Esophagus muscularis mucosa (tissue), 3 donors: ENCODE data around the gene ZMYM4.

ENCODE experiments used
- POLR2A ChIP-seq: fragments of 450-650 bp; IDR thresholded peaks from one replicate; pipeline ENCODE4 v1.6.1; 2017; ENCODE audit warnings: antibody characterized with exemption, moderate library complexity, mild to moderate bottlenecking, low read depth
- TF ChIP-seq, protein P1 (sequence below), 3 experiments: fragments of 200-600 bp in 2 of 3; fragments of 450-650 bp in 1 of 3; sonication (generic) in 2 of 3; IDR thresholded peaks; one replicate each; pipeline ENCODE4 v1.5.1; 2017 to 2019; ENCODE audit warnings: antibody characterized with exemption in 3 of 3, mild to moderate bottlenecking in 2 of 3, moderate library complexity in 1 of 3

GRCh38 chr1:35441926-35442579 lies 173.5 kb downstream of the ZMYM4 start:
- TF ChIP-seq, protein P1, sequence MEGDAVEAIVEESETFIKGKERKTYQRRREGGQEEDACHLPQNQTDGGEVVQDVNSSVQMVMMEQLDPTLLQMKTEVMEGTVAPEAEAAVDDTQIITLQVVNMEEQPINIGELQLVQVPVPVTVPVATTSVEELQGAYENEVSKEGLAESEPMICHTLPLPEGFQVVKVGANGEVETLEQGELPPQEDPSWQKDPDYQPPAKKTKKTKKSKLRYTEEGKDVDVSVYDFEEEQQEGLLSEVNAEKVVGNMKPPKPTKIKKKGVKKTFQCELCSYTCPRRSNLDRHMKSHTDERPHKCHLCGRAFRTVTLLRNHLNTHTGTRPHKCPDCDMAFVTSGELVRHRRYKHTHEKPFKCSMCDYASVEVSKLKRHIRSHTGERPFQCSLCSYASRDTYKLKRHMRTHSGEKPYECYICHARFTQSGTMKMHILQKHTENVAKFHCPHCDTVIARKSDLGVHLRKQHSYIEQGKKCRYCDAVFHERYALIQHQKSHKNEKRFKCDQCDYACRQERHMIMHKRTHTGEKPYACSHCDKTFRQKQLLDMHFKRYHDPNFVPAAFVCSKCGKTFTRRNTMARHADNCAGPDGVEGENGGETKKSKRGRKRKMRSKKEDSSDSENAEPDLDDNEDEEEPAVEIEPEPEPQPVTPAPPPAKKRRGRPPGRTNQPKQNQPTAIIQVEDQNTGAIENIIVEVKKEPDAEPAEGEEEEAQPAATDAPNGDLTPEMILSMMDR (IDR thresholded peaks at IDR 0.05), result no peak
- no peak for TF ChIP-seq POLR2A
